Nephron progenitor cell (in vitro differentiated cells): ENCODE data around the gene DHRSX.

Experiments used
- DNase-seq: peaks from one replicate; pipeline ENCODE4 v3.0.0; 2021
- H3K27ac Mint-ChIP-seq: 2 replicates; pipeline ENCODE4 v1.8.0; 2021; ENCODE audit warnings: mild to moderate bottlenecking, moderate library complexity, mixed read lengths
- H3K27me3 Mint-ChIP-seq: 2 replicates; pipeline ENCODE4 v1.8.0; 2021; ENCODE audit warnings: mild to moderate bottlenecking, low read depth, mixed read lengths; ENCODE audit not compliant: poor library complexity
- H3K36me3 Mint-ChIP-seq: 2 replicates; pipeline ENCODE4 v1.8.0; 2021; ENCODE audit warnings: low read depth, mixed read lengths
- H3K4me1 Mint-ChIP-seq: 2 replicates; pipeline ENCODE4 v1.8.0; 2021; ENCODE audit warnings: mixed read lengths
- H3K4me3 Mint-ChIP-seq: 2 replicates; pipeline ENCODE4 v1.8.0; 2021; ENCODE audit warnings: mild to moderate bottlenecking, moderate library complexity, mixed read lengths
- H3K9me3 Mint-ChIP-seq: 2 replicates; pipeline ENCODE4 v1.8.0; 2021; ENCODE audit warnings: mild to moderate bottlenecking, moderate library complexity, mixed read lengths
- TF ChIP-seq, protein P1 (sequence below): fragments of 200-600 bp; sonication (generic); IDR thresholded peaks from 2 replicates; pipeline ENCODE4 v1.5.0; 2021; ENCODE audit warnings: antibody characterized with exemption

The DHRSX gene

GRCh38 chrX:2545144-2545543 lies 44.4 kb upstream of the DHRSX start:
- no peak overlapping the region for H3K4me3 Mint-ChIP-seq
- peaks cover 20% of the 10 kb centered on the region for H3K4me1 Mint-ChIP-seq
- peaks cover 31% of the 10 kb centered on the region for H3K9me3 Mint-ChIP-seq
- peaks cover 4% of the 10 kb centered on the region for H3K27me3 Mint-ChIP-seq
- DNase-seq, result no peak
- no peak overlapping the region for H3K27ac Mint-ChIP-seq
- peaks cover 9% of the 10 kb centered on the region for H3K36me3 Mint-ChIP-seq
- TF ChIP-seq, protein P1, sequence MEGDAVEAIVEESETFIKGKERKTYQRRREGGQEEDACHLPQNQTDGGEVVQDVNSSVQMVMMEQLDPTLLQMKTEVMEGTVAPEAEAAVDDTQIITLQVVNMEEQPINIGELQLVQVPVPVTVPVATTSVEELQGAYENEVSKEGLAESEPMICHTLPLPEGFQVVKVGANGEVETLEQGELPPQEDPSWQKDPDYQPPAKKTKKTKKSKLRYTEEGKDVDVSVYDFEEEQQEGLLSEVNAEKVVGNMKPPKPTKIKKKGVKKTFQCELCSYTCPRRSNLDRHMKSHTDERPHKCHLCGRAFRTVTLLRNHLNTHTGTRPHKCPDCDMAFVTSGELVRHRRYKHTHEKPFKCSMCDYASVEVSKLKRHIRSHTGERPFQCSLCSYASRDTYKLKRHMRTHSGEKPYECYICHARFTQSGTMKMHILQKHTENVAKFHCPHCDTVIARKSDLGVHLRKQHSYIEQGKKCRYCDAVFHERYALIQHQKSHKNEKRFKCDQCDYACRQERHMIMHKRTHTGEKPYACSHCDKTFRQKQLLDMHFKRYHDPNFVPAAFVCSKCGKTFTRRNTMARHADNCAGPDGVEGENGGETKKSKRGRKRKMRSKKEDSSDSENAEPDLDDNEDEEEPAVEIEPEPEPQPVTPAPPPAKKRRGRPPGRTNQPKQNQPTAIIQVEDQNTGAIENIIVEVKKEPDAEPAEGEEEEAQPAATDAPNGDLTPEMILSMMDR, result no peak

- Mint-ChIP-seq H3K36me3 (peaks cover 9% of the 10 kb centered on the region), H3K4me3 (no peak overlapping the region), H3K27ac (no peak overlapping the region), H3K4me1 (peaks cover 4% of the 10 kb centered on the region), H3K27me3 (peaks cover 4% of the 10 kb centered on the region), H3K9me3 (peaks cover 31% of the 10 kb centered on the region)
- no peak for DNase-seq
- TF ChIP-seq, protein P1, result no peak
These were observed 42.2 kb upstream of the DHRSX start for GRCh38 chrX:2542826-2543521.

- peaks cover 15% of the 10 kb centered on the region for H3K4me1 Mint-ChIP-seq
- TF ChIP-seq, protein P1, result no peak
- H3K27me3 Mint-ChIP-seq, result peaks cover 8% of the 10 kb centered on the region
These were observed 40.8 kb upstream of the DHRSX start for GRCh38 chrX:2541603-2542002.

GRCh38 chrX:2540426-2540947 lies 39.7 kb upstream of the DHRSX start:
- Mint-ChIP-seq H3K36me3 (peaks cover under 1% of the 10 kb centered on the region), H3K4me3 (no peak overlapping the region), H3K9me3 (peaks cover 15% of the 10 kb centered on the region), H3K27ac (no peak overlapping the region), H3K27me3 (peaks cover 8% of the 10 kb centered on the region), H3K4me1 (peaks cover 15% of the 10 kb centered on the region)
- TF ChIP-seq, protein P1, result no peak
- DNase-seq, result no peak

More at GRCh38 chrX:2541603-2542002, 40.8 kb upstream of the DHRSX start:
- peaks cover 9% of the 10 kb centered on the region for H3K36me3 Mint-ChIP-seq
- no peak for DNase-seq
- peaks cover 26% of the 10 kb centered on the region for H3K9me3 Mint-ChIP-seq
- H3K4me3 Mint-ChIP-seq, result no peak overlapping the region
- H3K27ac Mint-ChIP-seq, result no peak overlapping the region

- Mint-ChIP-seq H3K27ac (no peak overlapping the region), H3K27me3 (peaks cover 8% of the 10 kb centered on the region), H3K4me3 (no peak overlapping the region), H3K4me1 (peaks cover 15% of the 10 kb centered on the region), H3K9me3 (peaks cover 15% of the 10 kb centered on the region), H3K36me3 (no peaks in the 10 kb centered on the region)
- TF ChIP-seq, protein P1, result no peak
- no peak for DNase-seq
These were observed 38.8 kb upstream of the DHRSX start for GRCh38 chrX:2539586-2539985.
